HG03575 (cell line): ENCODE data around the gene NLGN1.

Experiments
- ATAC-seq: cut with Tn5 transposase; IDR thresholded peaks from one replicate; pipeline ENCODE4 v1.9.1; 2021; ENCODE audit not compliant: unreplicated experiment, insufficient number of reproducible peaks, low FRiP score; ENCODE audit errors: extremely low read depth

Gene NLGN1

GRCh38 chr3:174132421-174133042, 735.0 kb downstream of the NLGN1 start:
- ATAC-seq = no peak

GRCh38 chr3:174146008-174146407, 748.5 kb downstream of the NLGN1 start:
- no peak for ATAC-seq

- no peak for ATAC-seq
These were observed 750.3 kb downstream of the NLGN1 start for GRCh38 chr3:174147798-174148197.

GRCh38 chr3:174153871-174154270, 756.3 kb downstream of the NLGN1 start:
- ATAC-seq = no peak

DNA sequence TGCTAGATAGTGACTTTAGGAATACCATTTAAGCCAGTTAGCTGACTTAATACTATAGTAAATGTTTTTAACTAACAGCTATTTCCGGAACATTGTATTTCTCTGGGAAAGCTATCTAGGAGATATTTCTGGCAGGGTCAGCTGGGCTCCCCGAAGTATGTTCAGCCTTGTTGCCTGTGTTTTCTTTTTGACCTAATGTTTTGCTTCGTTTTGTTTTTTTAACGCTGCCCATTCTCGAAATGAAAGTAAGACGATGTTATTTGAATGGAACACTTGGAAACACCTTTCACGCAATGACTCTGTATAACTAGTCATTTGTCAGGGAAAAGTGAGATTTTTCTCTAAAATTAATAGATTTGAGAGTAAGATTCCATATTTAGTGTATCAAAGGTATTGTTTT, 758.7 kb downstream of the NLGN1 start:
- no peak for ATAC-seq

GRCh38 chr3:174158674-174159073, 761.1 kb downstream of the NLGN1 start:
- ATAC-seq = no peak

DNA sequence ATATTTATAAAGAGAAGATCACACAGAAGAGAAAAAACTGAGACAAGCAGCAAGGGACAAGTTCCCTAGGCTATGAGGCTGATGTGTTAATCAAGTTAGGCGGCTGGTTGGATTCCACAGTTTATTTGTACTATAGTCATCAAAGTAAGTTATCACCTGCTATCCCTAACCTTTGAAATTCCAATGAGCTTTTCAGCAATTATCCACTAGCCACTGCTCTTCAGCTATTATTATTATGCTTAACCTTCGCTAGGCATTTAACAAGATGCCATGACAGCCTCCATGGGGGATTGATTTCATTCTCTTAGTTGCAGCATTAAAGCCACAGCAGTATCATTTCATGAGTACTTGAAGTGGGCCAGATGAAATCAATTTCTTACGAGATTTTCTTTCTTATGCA, 762.1 kb downstream of the NLGN1 start:
- ATAC-seq = no peak

DNA sequence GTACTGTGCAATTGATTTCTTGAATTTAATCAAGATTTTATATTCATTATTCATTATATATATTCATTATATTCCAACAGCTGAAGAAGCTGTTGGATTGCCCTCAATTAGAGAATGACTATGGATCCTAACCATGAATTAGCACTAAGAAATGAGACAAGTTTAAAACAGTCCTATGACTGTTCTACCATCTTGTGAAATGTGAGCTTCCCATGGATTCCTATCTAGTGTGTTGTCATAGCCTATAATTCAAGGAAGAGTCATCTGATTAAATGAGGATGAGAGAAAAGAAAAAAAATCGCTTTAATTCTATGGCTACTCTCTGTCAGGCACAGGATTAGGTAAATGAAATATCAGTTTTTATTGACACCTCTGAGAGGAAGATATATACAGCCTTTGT, 765.0 kb downstream of the NLGN1 start:
- ATAC-seq = no peak

DNA sequence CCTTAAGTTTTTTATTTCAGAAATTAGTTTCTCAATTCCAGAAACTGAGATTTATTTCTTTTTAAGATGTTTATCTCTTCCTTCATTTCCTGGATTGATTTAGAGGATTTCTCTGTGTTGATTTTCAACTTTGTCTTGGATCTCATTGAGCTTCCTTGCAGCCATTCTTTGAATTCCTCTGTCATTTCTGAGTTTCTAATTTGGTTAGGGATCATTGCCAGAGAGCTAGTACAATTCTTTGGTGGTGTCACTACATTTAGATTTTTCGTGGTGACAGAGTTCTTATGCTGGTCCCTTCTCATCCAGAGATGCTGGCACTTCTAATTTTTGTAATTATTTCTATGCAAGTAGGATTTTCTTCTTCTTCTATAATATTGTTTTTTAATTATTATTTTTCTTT, 770.5 kb downstream of the NLGN1 start:
- no peak for ATAC-seq

DNA sequence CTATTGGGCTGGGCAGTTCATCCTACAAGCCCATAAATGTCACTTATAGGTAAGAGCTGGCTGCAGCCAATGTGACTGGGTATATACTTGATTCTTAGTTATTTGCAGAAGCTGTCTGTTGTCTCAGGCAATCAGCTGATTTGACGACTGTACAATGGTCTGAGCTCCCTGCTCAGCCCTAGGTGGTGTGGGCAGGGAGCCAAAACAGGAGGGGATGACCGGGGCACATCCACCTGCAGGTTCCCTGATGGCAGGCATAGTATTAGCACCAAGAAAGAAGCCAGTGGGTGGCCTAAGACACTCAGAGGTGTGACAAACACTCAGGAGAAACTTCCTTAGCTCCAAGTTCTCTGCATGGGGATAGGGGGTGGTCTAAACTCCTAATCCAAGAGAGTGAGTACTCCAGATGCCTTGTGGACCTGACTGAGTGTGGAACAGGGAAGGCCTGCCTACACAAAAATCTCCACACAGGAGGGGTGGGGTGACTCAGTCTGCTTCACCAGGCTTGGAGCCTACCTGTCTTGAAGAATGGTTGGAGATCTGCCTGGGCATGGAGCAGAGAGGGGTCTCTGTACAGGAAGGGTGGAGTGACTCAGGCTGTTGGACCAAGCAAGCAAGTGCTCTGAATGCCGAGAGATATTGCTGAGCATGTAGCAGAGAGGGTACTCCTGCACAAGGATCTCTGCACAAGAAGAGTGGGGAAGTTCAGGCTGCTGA, 771.2 kb downstream of the NLGN1 start:
- ATAC-seq = no peak

DNA sequence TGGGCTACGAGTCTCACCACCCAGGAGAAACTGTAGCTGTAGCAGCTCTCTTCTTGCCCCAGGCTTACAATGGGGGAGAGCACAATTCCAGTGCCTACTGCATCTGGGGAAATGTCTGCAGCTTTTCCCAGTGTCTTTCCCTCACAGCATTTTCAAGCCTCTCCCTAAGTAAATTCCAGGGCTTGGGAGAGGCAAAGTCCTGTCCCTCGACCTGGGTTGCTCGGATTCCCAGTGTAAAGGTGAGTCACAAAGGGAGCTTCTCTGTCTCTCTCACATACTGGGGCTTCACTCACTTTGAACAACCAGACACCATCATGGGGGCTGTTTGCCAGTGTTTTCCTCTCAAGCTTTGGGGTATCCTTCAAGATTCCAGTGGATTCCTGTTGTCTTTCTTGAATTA, 772.2 kb downstream of the NLGN1 start:
- no peak for ATAC-seq

DNA sequence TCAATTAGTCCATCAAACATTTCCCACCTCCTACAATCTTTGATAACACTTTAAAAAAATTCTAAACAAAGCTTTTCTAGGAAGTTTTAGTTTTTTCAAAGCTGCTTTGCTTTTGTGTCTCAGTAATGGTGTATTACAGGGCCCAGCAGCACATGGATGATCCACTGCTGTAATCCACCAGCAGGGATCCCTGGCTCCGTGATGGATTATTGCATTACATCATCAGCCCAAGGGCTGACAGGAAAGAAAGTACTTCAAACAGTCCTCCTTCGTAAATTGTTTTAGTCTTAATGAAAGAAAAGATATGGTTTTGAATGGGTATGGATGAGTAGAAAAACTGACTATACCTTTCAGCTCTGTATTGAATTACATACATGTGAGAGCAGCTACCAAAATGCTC, 772.7 kb downstream of the NLGN1 start:
- ATAC-seq = no peak

DNA sequence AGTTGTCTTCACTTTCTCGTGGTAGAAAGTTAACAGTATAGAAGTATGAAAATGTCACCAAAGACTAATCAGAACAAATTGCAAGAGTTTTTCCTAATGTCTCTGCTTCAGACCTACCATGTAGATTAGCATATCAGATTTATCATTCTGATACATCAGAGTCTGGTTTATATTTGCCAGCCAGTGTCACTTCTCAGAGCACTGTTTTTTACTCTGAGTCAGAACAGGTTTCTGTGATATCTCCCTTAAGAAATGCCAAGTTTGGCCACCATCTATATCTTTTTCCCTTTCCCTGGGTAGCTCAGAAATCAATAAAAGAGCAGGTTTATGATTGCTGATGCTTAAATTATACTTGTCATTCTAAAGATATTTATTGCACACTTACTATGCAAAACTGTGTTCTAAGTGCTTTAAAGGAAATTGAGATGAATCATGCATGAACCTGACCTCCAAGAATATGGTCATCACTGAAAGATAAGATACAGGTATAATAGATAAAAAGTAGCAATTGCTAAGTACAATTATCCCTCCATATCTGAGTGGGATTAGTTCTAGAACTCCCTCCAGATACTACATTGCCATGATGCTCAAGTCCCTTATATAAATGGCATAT, 788.9 kb downstream of the NLGN1 start:
- ATAC-seq = no peak

DNA sequence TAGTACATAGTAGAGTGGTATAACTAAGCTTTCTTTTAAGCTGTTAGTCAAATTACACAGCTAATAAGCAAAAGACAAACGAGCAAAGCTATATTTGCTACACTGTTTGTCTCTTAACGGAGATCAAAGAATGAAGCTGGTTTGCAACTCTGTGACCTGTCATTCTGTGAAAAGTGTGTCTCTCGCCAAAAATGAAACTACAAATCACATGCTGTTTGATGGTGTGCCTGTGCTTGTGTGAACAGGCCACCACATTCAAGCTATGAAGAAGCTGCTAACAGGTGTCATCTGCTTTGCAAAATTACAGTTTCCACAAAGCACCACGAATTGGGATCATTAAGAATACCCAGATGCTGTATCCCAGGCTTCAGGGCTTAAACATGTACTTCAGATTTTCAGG, 793.8 kb downstream of the NLGN1 start:
- no peak for ATAC-seq

GRCh38 chr3:174191895-174192294, 794.4 kb downstream of the NLGN1 start:
- no peak for ATAC-seq

GRCh38 chr3:174192471-174192870, 794.9 kb downstream of the NLGN1 start:
- ATAC-seq = no peak

DNA sequence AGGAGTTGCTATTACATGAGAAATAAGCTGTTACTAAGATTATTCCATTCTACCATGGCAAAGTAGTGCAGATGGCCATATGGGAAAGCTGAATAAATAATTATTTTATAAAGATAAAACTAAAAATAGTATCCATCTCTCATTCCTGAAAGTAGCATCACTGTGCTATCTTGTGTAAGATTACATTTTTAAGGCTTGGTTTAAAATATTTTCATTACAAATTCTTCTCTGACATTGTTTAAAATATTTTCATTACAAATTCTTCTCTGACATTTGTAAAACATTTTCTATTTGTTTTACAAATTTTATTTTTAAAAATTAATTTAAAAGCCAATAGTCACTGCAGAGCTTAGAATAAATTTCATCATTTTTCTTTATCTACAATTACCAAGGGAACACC, 796.1 kb downstream of the NLGN1 start:
- no peak for ATAC-seq

DNA sequence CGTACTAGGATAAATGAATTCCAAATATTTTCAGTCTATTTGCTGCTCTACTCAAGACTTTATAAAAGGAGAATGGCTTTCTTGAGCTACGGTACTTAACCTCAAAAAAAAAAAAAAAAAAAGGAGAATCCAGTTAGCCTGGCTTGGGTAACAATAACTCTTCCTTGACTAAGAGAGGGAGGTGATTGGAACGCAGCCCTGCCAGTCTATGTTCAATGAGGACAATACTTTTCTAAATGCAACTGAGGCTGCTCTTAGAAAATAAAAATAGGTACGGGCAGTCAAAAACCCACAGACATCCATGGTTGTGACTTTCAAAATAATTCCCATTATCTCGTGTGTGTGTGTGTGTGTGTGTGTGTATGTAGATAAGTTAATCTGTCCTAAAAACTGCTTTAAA, 799.9 kb downstream of the NLGN1 start:
- ATAC-seq = no peak

GRCh38 chr3:174198199-174198598, 800.7 kb downstream of the NLGN1 start:
- ATAC-seq = no peak

DNA sequence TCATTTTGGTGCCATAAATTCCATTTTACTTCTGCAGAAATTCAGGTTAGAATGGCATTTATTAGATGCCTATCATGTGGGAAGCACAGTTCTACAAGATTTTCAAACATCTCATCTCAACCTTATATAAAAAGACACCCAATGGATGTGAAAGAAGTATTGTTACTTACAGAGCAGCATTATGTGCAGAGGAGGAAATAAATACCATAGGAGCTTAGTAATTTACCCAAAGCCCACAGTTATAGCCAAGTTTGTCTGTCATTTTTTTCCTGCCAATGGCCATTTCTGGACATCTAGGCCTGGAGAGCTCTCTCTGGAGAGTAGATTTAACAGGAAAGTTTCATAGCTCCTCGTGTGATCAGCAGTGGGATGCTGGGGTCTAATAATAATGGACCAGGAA, 802.2 kb downstream of the NLGN1 start:
- no peak for ATAC-seq

- ATAC-seq = no peak
These were observed 804.6 kb downstream of the NLGN1 start for GRCh38 chr3:174202116-174202515.
